ENCODE results near the gene ST8SIA5.

DNA sequence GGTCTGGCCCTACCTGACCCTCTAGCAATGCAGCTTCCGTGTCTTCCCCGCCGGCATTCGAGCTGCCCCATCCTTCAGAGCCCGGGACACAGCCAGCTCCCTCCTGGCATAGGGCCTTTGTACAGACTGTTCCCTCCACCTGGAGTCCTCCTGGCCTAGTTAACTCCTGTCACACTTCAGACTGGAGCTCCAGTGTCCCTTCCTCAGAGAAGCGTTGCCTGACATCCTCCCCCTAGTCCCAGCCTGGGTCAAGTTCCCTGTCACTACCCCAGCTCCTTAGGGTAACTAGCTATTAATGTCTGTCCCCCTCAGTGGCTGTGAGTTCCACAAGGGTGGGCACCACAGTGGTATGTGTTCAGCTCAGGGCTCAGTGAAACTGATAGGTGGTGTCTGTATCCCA lies 54.4 kb downstream of the ST8SIA5 start:
- TF ChIP-seq MAX (IDR thresholded peaks at IDR 0.05) (no peak), TCF12 (IDR thresholded peaks at IDR 0.05; ENCODE audit: low read depth) (no peak), YY1 (IDR thresholded peaks at IDR 0.05; ENCODE audit: low read depth) (no peak), EP300 (IDR thresholded peaks at IDR 0.05; ENCODE audit: borderline replicate concordance) (no peak), RAD21 (IDR thresholded peaks at IDR 0.05; ENCODE audit: low read depth) (no peak)
- TF ChIP-seq, protein P1, sequence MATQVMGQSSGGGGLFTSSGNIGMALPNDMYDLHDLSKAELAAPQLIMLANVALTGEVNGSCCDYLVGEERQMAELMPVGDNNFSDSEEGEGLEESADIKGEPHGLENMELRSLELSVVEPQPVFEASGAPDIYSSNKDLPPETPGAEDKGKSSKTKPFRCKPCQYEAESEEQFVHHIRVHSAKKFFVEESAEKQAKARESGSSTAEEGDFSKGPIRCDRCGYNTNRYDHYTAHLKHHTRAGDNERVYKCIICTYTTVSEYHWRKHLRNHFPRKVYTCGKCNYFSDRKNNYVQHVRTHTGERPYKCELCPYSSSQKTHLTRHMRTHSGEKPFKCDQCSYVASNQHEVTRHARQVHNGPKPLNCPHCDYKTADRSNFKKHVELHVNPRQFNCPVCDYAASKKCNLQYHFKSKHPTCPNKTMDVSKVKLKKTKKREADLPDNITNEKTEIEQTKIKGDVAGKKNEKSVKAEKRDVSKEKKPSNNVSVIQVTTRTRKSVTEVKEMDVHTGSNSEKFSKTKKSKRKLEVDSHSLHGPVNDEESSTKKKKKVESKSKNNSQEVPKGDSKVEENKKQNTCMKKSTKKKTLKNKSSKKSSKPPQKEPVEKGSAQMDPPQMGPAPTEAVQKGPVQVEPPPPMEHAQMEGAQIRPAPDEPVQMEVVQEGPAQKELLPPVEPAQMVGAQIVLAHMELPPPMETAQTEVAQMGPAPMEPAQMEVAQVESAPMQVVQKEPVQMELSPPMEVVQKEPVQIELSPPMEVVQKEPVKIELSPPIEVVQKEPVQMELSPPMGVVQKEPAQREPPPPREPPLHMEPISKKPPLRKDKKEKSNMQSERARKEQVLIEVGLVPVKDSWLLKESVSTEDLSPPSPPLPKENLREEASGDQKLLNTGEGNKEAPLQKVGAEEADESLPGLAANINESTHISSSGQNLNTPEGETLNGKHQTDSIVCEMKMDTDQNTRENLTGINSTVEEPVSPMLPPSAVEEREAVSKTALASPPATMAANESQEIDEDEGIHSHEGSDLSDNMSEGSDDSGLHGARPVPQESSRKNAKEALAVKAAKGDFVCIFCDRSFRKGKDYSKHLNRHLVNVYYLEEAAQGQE (IDR thresholded peaks at IDR 0.05; ENCODE audit: low read depth): no peak
